K562 treated with DMSO at 1 percent for 48 hours (cell line): ENCODE measurements around the gene WBP4. TPM values are rescaled to one million over a fixed set of nuclear protein-coding genes. Genes with fewer than 3 reads are reported as not detected.

Experiments used
- total RNA-seq: library from RNA; unstranded; fragments of 300-600 nt; gene quantifications from 2 replicates; pipeline ENCODE4 v1.2.3, GENCODE V29; 2022; ENCODE audit warnings: low replicate concordance; ENCODE audit errors: extremely low read depth

WBP4 gene, protein sequence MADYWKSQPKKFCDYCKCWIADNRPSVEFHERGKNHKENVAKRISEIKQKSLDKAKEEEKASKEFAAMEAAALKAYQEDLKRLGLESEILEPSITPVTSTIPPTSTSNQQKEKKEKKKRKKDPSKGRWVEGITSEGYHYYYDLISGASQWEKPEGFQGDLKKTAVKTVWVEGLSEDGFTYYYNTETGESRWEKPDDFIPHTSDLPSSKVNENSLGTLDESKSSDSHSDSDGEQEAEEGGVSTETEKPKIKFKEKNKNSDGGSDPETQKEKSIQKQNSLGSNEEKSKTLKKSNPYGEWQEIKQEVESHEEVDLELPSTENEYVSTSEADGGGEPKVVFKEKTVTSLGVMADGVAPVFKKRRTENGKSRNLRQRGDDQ
- total RNA-seq: not detected in 2 replicates

DNA sequence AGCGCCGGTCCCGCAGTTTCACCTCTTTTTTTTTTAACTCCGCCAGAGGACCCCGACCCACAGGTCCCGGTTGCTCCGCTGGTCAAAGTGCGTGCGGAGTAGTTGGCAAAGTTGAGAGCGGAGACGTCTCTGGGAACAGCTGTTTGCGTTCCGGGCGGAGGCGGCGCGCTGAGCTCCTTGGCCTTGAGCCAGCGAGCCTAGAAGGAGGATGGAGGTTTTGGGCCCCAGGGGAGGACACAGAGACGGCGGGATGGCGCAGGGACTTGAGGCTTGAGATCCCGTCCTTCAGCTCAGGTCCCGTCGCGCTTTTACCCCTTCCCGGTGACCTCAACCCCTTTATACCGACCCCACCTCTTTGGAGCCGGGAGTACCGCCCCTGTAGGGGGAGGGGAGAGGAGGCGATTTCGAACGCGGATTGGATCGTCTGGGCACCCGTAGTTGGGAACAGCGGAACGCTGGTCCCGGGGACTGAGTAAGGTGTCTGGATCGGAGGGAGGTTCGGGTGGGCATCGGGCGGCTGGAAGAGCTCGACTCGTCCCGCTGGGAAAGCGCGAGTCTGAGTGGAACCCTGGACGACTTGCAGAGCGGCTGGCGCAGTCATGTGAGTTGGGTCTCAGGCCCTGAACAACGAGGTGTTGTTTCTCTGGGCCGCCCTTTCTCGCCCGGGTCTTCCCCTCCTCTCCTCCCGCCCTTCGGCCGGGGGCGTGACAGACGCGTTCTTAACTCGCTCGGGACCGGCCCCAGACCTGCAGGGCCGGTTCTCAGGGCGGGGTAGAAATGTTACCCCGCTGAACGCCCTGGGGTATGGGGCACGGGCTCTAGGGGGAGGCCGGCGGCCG is at the start of gene WBP4:
Gene WBP4 (plus strand): TSS at position 435 of the 839 bp plus-strand sequence. CDS start 165 bp downstream, at position 600.

DNA sequence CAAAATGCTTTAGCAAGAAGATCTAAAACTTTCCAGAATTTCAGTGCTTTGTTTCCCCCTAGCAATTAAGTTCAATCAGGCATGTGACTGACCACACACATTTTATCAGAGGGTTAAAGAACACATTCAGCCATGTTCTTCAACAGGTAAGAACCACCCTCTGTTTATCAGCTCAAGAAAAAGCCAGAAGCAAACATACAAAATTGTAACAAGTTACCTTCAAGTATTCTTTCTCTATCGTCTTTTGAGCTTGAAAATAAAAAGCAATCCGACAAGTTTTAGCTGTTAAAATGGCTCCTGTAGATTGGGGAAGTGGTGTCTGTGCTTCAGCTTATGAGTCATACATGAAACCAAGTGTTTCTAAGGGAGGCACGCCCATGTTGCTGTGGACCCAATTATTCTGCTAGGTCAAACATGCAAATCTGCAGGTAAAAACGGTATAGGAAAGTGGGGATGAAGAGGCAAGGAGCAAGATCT is 42.3 kb upstream of the WBP4 start, which contains the start of gene ELF1:
Gene ELF1 (minus strand): TSS at position 306 of the 477 bp plus-strand sequence. CDS start 37,262 bp downstream, outside the sequence.

DNA sequence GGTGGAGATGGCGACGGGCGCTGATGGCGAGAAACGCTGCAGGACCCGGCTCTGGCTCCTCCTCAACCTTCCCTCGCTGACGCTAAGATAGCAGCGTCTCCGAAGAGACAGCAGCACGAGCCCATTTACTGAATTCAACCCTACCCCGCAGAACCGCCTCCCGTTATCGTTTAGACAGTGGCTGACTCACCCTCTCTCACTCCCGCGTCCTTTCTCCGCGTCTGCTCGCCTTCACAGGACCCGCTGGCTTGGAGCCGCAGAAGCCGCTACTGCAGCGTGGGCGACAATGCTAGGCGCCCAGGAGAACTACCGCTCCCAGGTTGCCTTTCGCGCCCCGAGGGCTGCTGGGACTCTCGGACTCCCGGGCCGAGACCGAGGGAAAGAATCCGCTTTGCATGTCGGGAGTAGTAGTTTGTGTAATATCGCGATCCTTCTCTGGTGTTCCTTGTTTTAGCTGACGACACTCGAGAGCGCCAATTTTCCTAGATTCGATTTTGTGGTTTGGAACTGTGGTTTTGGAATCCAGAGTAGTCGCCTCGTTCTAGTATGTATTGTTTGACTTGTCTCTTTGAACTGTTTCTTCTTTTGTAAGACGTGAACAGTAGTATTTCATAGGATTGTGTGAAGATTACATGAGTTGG is 71.3 kb downstream of the WBP4 start, which contains the start of gene KBTBD6:
Gene KBTBD6 (minus strand): TSS at position 291 of the 641 bp plus-strand sequence. CDS start 291 bp downstream, outside the sequence.

Other genes starting within 250 kb of the WBP4 start
- not detected in 2 replicates for gene ELF1, start 42.2 kb upstream of the WBP4 start, total RNA-seq
- gene KBTBD6, start 71.3 kb downstream of the WBP4 start, total RNA-seq: not detected in 2 replicates
- not detected in 2 replicates for gene KBTBD7, start 133.1 kb downstream of the WBP4 start, total RNA-seq
- gene MTRF1, start 202.1 kb downstream of the WBP4 start, total RNA-seq: not detected in 2 replicates
- gene NAA16, start 249.8 kb downstream of the WBP4 start, total RNA-seq: not detected in 2 replicates